Measurements from ENCODE around the gene ENTPD3.
"Not testable (repeated sequence)": the region's sequence is repeated elsewhere in the genome, so short reads cannot be mapped to it uniquely, and the experiment has no call there.

Gene ENTPD3

GRCh38 chr3:40407611-40408010 lies 20.6 kb downstream of the ENTPD3 start:
- DNase-seq = no peak

GRCh38 chr3:40414270-40414669 lies 27.3 kb downstream of the ENTPD3 start:
- DNase-seq = no peak

- DNase-seq = no peak
Measured at GRCh38 chr3:40417845-40418543, 31.0 kb downstream of the ENTPD3 start.

GRCh38 chr3:40422861-40423260 lies 35.9 kb downstream of the ENTPD3 start:
- DNase-seq = no peak

- DNase-seq = no peak
Measured at GRCh38 chr3:40427045-40427669, 40.2 kb downstream of the ENTPD3 start.

GRCh38 chr3:40432793-40433192 lies 45.8 kb downstream of the ENTPD3 start:
- no peak for DNase-seq

- DNase-seq = no peak
Measured at GRCh38 chr3:40437889-40438288, 50.9 kb downstream of the ENTPD3 start.

GRCh38 chr3:40445062-40445461 lies 58.1 kb downstream of the ENTPD3 start:
- DNase-seq = no peak

- DNase-seq = no peak
Measured at GRCh38 chr3:40445880-40446279, 58.9 kb downstream of the ENTPD3 start.

GRCh38 chr3:40450438-40450837 lies 63.5 kb downstream of the ENTPD3 start:
- DNase-seq = no peak

GRCh38 chr3:40451551-40451950 lies 64.6 kb downstream of the ENTPD3 start:
- no peak for DNase-seq

GRCh38 chr3:40452057-40452456 lies 65.1 kb downstream of the ENTPD3 start:
- DNase-seq = no peak

GRCh38 chr3:40452562-40452875 lies 65.5 kb downstream of the ENTPD3 start:
- no peak for DNase-seq

GRCh38 chr3:40452876-40453730 lies 66.1 kb downstream of the ENTPD3 start:
- peak; percentile 99 for DNase-seq

- no peak for DNase-seq
Measured at GRCh38 chr3:40453933-40454332, 66.9 kb downstream of the ENTPD3 start.

- DNase-seq = no peak
Measured at GRCh38 chr3:40455328-40455727, 68.3 kb downstream of the ENTPD3 start.

GRCh38 chr3:40456279-40456939 lies 69.4 kb downstream of the ENTPD3 start:
- no peak for DNase-seq

GRCh38 chr3:40456940-40457823 lies 70.2 kb downstream of the ENTPD3 start, which contains the start of gene RPL14:
Gene RPL14, plus strand, starts transcription at chr3:40457339. Its CDS starts 133 bp downstream, at chr3:40457472.
- DNase-seq = peak; percentile 97

GRCh38 chr3:40458473-40458872 lies 71.5 kb downstream of the ENTPD3 start:
- DNase-seq = no peak

GRCh38 chr3:40460481-40460880 lies 73.5 kb downstream of the ENTPD3 start:
- not testable (repeated sequence) for DNase-seq

- no peak for DNase-seq
Measured at GRCh38 chr3:40461161-40461560, 74.2 kb downstream of the ENTPD3 start.

GRCh38 chr3:40462838-40463237 lies 75.9 kb downstream of the ENTPD3 start:
- not testable (repeated sequence) for DNase-seq
